ENCODE results near the gene TMEM223.
"Not testable (repeated sequence)": the region's sequence is repeated elsewhere in the genome, so short reads cannot be mapped to it uniquely, and the experiment has no call there.

The TMEM223 gene, protein sequence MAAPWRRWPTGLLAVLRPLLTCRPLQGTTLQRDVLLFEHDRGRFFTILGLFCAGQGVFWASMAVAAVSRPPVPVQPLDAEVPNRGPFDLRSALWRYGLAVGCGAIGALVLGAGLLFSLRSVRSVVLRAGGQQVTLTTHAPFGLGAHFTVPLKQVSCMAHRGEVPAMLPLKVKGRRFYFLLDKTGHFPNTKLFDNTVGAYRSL

DNA sequence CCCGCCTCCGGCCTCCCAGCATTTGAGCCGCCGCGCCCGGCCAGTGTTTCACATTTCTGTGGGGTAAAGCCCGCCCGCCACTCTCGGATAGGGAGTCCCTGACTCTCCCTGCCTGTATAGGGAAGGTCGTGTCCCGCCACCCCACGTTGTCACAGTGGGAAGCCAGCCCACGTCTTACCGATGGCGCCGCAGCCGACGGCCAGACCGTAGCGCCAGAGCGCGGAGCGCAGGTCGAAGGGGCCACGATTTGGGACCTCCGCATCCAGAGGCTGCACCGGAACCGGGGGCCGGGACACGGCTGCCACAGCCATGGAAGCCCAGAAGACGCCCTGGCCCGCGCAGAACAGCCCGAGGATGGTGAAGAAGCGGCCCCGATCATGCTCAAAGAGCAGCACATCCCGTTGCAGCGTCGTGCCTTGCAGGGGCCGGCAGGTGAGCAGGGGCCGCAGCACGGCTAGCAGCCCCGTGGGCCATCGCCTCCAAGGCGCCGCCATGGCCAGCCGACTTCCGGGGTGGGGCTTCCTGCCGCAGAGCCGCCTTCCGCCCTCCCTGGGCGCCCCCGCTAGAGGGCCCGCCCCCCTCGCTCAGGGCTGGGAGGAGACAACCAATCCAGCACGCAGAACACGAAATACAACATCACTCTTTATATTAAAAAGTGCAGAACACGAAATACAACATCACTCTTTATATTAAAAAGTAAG, at the start of gene TMEM223:
Gene TMEM223 (minus strand): TSS at position 506 of the 701 bp plus-strand sequence. CDS start 12 bp downstream, at position 494.
- TF ChIP-seq ZNF274 (IDR thresholded peaks at IDR 0.05; ENCODE audit: low read depth, low read length) = no peak
- H3K4me3 ChIP-seq (ENCODE audit: low read length) = peak within 1 kb of the TSS; percentile 91

DNA sequence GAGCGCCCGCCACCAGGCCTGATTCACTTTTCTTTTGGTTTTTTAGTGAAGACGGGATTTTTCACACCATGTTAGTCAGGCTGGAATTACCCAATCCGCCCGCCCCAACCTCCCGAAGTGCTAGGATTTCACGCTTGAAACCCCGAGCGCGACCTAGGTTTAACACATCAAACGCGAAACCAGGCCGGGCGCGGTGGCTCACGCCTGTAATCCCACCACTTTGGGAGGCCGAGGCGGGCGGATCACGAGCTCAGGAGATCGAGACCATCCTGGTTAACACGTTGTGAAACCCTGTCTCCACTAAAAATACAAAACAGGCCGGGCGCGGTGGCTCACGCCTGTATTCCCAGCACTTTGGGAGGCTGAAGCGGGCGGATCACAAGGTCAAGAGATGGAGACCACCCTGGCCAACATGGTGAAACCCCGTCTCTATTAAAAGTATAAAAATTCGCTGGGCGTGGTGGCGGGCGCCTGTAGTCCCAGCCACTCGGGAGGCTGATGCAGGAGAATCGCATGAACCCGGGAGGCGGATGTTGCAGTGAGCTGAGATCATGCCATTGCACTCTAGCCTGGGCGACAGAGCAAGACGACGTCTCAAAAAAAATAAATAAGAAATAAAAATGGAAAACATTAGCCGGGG, 49.0 kb upstream of the TMEM223 start:
- H3K4me3 ChIP-seq (ENCODE audit: low read length) = peak overlapping the region; percentile 93

DNA sequence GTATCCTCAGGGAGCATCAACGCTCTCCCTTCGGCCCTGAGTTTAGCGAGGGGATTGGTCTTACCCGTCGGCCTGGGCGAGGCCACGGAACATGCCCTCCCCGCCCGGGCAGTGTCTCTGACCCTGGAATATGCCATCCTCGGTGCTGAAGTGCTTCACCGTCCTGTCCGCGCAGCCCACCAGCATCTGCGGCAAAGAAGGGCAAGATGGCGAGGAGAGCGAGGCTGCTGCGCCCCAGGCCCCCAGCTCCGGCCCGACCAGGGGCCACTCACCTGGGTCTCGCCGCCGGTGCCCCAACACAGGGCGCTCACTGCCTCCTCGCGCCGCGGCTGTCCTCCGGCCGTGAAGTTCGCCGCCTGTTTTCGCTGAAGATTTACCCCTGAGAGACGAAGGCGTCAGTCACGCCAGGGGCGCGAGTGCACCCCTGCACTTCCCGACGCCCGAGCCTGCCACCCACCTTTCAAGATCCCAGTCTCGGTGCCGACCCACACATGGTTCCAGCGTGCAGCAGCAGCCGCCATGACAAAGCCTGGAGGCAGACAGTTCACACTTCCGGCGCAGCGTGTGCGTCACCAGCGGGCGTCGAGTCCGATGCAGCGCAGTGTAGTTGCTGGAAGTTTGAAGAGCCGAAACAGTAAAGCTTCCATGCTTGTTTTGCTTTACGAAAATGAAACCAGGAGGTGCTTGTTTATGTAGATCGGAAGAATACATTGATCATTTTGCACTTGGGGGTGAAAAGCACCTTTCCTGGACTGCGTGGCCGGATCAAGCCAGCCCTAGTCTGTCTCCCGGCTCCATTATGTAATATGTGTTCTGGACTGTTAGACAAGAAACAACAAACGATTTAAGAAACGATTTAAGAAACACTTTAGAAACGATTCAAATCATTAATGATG, 47.5 kb upstream of the TMEM223 start, which contains the start of gene WDR74:
Gene WDR74 (minus strand): TSS at position 541 of the 896 bp plus-strand sequence. CDS start 20 bp downstream, at position 521.
- no peak for TF ChIP-seq ZNF274 (IDR thresholded peaks at IDR 0.05; ENCODE audit: low read depth, low read length)
- peak within 1 kb of the TSS; percentile 93 for H3K4me3 ChIP-seq (ENCODE audit: low read length)

DNA sequence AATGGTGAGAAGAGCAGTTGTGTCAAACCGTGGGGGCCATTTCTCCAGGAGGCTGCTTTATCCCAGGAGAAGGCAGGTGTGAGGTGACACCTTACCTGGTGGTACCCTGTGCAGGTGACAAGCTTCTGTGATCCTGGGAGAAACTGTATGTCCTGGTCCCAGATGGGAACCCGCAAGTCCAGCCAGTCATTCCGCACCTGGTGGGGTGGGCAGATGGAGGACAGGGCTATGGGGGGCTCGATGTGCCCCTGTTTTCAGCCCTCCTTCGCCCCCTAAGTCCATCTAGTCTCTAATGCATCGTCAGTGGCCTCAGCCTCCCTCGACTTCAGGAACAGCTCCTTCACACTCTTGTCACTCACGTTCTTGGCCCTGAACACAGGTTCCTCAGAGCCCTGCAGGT, 43.5 kb upstream of the TMEM223 start:
- TF ChIP-seq ZNF274 (IDR thresholded peaks at IDR 0.05; ENCODE audit: low read depth, low read length) = no peak
- H3K4me3 ChIP-seq (ENCODE audit: low read length) = no peak overlapping the region

DNA sequence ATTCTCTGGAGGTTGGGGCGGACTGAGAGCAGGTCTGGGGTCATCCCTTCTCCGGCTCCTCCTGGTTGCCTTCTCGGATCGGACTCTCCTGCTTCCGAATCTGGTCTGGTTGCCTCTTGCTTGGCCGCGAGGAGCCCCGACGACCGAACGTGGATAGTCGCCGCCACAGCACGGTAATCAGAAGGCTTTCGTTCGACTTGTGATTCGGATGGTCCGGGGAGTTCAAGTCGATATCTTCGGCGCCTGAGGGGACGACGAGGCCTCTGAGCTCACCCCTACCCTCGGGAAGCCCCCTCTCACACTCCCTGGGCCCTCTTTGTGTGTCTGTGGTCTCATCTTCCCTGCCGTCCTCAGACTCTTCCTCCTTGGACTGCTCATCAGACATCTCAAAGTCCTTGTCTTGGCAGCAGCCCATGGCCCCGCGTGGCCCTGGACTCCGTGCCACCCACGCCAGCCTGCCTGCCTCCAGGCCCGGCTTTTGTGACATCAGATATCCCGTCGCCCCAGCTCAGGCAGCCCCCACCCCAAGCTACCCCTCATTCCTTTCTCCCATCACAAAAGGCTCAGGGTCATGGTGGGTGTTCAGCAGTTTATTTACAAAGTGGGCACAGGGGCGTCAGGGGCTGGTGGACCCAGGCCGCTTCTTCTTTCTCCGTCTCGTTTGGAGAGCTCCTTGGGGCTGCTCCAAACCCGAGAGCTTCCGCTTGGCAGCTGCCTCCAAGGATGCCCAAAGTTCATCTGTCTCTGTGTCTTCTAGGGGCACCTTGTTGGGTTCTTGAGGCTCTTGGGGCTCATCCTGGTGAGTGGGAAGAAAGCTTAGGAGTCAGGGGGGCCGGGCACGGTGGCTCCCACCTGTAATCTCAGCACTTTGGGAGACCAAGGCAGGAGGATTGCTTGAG, 40.8 kb upstream of the TMEM223 start, which contains the start of gene TEX54:
Gene TEX54 (minus strand): TSS at position 506 of the 899 bp plus-strand sequence.
- TF ChIP-seq ZNF274 (IDR thresholded peaks at IDR 0.05; ENCODE audit: low read depth, low read length) = no peak
- H3K4me3 ChIP-seq (ENCODE audit: low read length) = peak within 1 kb of the TSS; percentile 92

DNA sequence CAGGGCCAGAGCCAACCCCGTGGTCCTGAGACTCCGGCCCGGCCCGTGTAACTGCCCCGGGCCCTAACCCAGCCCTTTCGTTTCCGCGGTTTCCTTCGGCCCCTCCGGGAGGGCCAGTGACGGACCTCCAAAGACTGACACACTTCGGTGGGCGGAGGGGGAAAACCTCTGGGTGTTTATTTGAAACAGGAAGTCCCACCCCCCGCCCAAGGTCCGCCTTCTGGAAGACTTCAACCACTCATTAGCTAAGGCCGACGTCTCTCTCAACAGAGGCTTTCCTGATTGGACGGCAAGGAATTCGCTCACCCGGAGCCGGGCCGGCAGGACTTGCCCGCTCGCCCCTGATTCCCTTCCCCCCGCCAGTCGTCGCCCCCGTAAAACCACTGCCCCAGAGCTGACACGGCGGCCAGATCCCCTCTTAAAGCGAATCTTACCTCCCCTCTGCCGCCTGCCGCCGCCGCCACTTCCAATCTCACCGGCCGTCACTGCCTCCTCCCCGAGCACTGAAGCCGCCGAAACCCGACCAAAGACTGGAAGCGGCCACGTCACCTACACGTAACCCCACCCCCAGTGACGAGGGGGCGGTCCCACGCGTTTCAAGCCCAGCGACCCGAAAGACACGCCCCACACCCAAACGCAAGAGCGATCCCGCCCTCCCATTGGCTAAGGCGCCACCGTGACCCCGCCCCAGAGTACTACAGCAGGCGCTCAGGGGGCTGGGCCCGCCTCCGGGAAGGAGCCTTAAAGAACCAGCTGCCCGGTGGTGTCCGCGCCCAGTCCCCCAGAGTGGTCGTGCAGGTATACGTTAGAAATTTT, 39.9 kb upstream of the TMEM223 start, which contains the start of gene STX5:
Gene STX5 (minus strand): TSS at position 532 of the 816 bp plus-strand sequence. CDS start 808 bp downstream, outside the sequence.
- no peak for TF ChIP-seq ZNF274 (IDR thresholded peaks at IDR 0.05; ENCODE audit: low read depth, low read length)
- H3K4me3 ChIP-seq (ENCODE audit: low read length) = peak within 1 kb of the TSS; percentile 92

DNA sequence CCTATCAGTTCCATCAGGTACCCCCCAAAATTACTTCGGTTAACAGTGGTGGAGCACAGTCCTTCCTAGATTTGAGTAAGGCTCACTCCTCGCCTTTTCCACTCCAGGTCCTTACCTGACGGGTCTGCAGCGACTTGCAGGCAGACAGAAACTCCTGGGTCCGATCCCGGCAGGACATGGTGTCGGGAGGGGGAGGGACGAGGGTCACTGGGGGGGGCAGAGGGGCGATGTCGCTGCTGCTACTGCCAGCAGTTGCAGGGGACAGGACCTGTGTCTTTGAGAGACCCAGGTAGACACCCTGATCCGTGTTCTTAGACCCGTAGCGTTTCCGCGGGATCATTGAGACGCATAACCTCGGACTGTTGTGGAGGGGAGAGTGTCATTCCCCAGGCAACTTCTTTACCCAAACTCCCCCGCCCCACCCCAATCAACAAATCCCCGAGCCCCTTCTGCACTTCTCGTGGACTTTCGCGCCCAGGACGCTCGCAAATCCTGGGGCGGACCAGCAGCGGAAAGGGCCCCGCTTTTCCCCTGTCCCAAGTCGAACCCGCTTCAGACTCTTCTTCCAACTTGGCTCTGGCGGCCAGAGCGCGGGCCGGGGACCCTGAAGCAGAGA, 39.2 kb upstream of the TMEM223 start:
- no peak for TF ChIP-seq ZNF274 (IDR thresholded peaks at IDR 0.05; ENCODE audit: low read depth, low read length)
- H3K4me3 ChIP-seq (ENCODE audit: low read length) = peak overlapping the region; percentile 92

DNA sequence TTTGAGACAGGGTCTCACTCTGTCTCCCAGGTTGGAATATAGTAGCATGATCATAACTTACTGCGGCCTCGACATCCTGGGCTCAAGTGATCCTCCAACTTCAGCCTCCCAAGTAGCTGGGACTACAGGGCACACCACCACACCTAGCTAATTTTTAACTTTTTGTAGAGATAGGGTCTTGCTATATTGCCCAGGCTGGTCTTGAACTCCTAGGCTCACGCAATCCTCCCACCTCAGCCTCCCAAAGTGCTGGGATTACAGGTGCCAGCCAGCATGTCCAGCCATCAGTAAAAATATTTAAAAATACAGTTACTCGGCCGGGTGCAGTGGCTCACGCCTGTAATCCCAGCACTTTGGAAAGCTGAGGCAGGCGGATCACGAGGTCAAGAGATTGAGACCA, 36.3 kb upstream of the TMEM223 start:
- H3K4me3 ChIP-seq (ENCODE audit: low read length) = not testable (repeated sequence)

DNA sequence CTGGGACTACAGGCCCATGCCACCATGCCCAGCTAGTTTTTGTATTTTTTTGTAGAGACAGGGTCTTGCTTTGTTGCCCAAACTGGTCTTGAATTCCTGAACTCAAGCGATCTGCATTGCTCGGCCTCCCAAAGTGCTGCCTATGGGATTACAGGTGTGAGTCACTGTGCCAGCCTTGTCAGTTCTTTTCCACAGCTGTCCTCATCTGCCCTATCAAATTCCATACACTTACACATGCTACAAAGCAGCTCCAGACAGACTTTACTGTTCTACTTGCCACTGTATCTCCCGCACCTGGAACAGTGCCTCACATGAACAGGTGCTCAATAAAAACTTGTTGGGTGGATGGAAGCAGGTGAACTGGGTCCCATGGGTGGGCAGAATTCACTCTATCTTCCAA, 31.9 kb upstream of the TMEM223 start:
- no peak for TF ChIP-seq ZNF274 (IDR thresholded peaks at IDR 0.05; ENCODE audit: low read depth, low read length)

DNA sequence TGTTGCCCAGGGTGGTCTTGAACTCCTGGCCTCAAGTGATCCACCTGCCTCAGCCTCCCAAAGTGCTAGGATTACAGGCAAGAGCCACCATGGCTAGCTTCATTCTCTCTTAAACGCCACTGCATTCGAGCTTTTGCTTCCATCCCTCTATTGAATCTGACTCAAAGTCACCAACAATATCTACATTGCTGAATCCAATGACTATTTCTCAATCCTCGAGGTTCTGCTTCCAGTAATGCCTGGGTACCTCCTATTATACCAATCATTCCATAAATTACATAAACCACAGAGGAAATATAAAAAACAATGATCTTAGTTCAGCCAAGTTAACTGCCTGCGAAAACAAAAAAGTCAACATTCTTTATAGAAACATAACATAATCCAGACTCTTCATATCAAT, 25.3 kb upstream of the TMEM223 start:
- H3K4me3 ChIP-seq (ENCODE audit: low read length) = no peak overlapping the region
- no peak for TF ChIP-seq ZNF274 (IDR thresholded peaks at IDR 0.05; ENCODE audit: low read depth, low read length)

More for the DNA sequence above, 31.9 kb upstream of the TMEM223 start:
- H3K4me3 ChIP-seq (ENCODE audit: low read length) = no peak overlapping the region

DNA sequence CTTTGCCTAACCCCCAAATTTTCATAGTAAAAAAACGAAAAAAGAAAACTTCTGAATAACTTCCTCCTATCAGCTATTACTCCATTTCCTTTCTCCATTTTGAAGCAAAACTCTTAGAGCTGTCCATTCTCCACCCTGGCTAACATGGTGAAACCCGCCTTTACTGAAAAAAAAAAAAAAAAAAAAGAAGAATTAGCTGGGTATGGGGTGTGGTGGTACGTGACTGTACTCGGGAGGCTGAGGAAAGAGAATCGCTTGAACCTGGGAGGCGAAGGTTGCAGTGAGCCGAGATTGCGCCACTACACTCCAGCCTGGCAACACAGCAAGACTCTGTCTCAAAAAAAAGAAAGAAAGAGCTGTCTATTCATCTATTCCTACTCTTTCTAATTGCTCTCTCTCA, 24.8 kb upstream of the TMEM223 start:
- no peak for TF ChIP-seq ZNF274 (IDR thresholded peaks at IDR 0.05; ENCODE audit: low read depth, low read length)
- no peak overlapping the region for H3K4me3 ChIP-seq (ENCODE audit: low read length)

DNA sequence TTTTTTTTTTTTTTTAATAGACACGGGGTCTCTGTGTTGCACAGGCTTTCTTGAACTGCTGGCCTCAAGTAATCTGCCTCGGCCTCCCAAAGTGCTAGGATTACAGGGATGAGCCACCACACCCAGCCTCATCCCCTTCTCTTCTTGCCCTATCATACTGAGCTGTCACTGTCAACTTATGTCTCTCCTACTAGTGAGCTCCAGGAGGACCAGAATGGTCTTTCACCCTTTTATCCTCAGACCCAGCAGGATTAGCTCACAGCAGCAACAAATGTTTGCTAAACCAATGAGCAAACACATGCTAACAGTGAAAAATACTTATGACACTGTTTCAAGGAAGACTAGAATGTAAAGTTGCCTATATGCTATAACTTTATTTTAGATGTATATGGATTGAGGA, 19.9 kb upstream of the TMEM223 start:
- H3K4me3 ChIP-seq (ENCODE audit: low read length) = no peak overlapping the region
- no peak for TF ChIP-seq ZNF274 (IDR thresholded peaks at IDR 0.05; ENCODE audit: low read depth, low read length)

All from GM08714 (cell line).